Measurements from ENCODE around the gene GRPEL2.
A peak's percentile ranks its signal among the peaks of the same experiment; 100 is the strongest.

The GRPEL2 gene

GRCh38 chr5:149319174-149319573 is 26.1 kb upstream of the GRPEL2 start:
- no peak for DNase-seq (ENCODE audit: low read depth)
- TF ChIP-seq CTCF (IDR thresholded peaks at IDR 0.05; ENCODE audit: control insufficient read depth, extremely low read depth, insufficient read depth): no peak
- no peak overlapping the region for H3K4me3 ChIP-seq (ENCODE audit: low read depth, low read length)

- no peak for TF ChIP-seq CTCF (IDR thresholded peaks at IDR 0.05; ENCODE audit: control insufficient read depth, extremely low read depth, insufficient read depth)
- DNase-seq (ENCODE audit: low read depth): peak; percentile 95
- no peak overlapping the region for H3K4me3 ChIP-seq (ENCODE audit: low read depth, low read length)
These were observed 24.4 kb upstream of the GRPEL2 start for GRCh38 chr5:149320791-149321330.

GRCh38 chr5:149322518-149322917 is 22.8 kb upstream of the GRPEL2 start:
- TF ChIP-seq CTCF (IDR thresholded peaks at IDR 0.05; ENCODE audit: control insufficient read depth, extremely low read depth, insufficient read depth): no peak
- DNase-seq (ENCODE audit: low read depth): no peak
- no peak overlapping the region for H3K4me3 ChIP-seq (ENCODE audit: low read depth, low read length)

GRCh38 chr5:149323210-149323609 is 22.1 kb upstream of the GRPEL2 start:
- no peak for TF ChIP-seq CTCF (IDR thresholded peaks at IDR 0.05; ENCODE audit: control insufficient read depth, extremely low read depth, insufficient read depth)
- no peak for DNase-seq (ENCODE audit: low read depth)
- no peak overlapping the region for H3K4me3 ChIP-seq (ENCODE audit: low read depth, low read length)

- no peak for DNase-seq (ENCODE audit: low read depth)
- TF ChIP-seq CTCF (IDR thresholded peaks at IDR 0.05; ENCODE audit: control insufficient read depth, extremely low read depth, insufficient read depth): no peak
- H3K4me3 ChIP-seq (ENCODE audit: low read depth, low read length): no peak overlapping the region
These were observed 21.6 kb upstream of the GRPEL2 start for GRCh38 chr5:149323621-149324205.

GRCh38 chr5:149324641-149325040 is 20.7 kb upstream of the GRPEL2 start:
- no peak for DNase-seq (ENCODE audit: low read depth)
- no peak overlapping the region for H3K4me3 ChIP-seq (ENCODE audit: low read depth, low read length)
- no peak for TF ChIP-seq CTCF (IDR thresholded peaks at IDR 0.05; ENCODE audit: control insufficient read depth, extremely low read depth, insufficient read depth)

- no peak overlapping the region for H3K4me3 ChIP-seq (ENCODE audit: low read depth, low read length)
- no peak for DNase-seq (ENCODE audit: low read depth)
- TF ChIP-seq CTCF (IDR thresholded peaks at IDR 0.05; ENCODE audit: control insufficient read depth, extremely low read depth, insufficient read depth): no peak
These were observed 20.0 kb upstream of the GRPEL2 start for GRCh38 chr5:149325166-149325735.

Data from LNCaP clone FGC (cell line).